GM19023 (cell line): ENCODE results near the gene ZNF684.
"Not testable (repeated sequence)": the region's sequence is repeated elsewhere in the genome, so short reads cannot be mapped to it uniquely, and the experiment has no call there.

ENCODE experiments used
- ATAC-seq: cut with Tn5 transposase; IDR thresholded peaks from one replicate; pipeline ENCODE4 v1.9.1; 2021; ENCODE audit warnings: mild to moderate bottlenecking, moderate library complexity; ENCODE audit not compliant: unreplicated experiment

ZNF684 gene

DNA sequence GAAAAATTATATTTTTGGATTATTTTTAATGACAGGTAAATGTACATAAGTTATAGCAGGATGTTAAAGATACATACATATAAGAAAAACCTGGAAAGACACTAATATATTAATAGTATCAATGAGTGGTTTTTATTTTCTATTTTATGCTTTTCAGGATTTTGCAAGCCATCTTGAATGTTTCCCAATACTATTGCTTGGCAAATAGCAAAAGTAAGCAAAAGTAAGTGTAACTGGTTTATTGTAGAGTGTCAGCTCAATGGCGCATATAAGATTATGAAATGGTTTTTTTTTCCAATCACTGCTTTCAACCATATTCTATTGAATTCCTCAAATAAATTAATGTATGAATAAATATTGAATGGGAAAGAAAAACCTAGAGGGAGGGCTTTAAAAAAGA lies 36.4 kb downstream of the ZNF684 start:
- no peak for ATAC-seq

- not testable (repeated sequence) for ATAC-seq
These were observed 43.4 kb downstream of the ZNF684 start for GRCh38 chr1:40574805-40575204.

DNA sequence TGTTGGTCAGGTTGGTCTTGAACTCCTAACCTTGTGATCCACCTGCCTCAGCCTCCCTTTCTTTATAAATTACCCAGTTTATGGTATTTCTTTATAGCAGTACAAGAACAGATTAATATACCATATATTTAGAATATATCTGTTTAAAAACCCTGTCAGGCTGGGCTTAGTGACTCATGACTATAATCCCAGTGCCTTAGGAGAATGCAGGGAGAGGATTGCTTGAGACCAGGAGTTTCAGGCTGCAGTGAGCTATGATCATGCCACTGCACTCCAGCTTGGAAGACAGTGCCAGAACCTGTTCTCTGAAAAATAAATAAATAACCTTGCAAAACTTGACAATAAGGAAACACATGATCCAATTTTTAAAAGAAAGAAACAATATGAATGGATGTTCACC lies 43.9 kb downstream of the ZNF684 start:
- ATAC-seq = no peak

DNA sequence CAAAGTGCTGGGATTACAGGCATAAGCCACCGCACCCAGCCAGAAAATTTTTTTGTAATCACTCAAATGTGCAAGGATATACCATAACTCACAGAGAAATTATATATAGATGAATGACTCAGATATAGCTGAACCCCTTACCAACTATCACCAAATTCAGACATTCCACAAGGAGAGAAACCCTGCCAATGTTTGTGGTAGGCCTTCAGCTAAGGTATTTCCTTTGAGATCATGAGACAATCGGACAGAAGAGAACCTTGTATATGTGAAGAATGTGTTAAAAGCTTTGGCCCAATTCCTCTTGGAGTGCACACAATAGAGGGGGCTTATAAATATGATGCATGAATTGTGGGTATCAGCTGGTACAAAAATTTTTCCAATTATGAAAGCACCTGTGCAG lies 50.7 kb downstream of the ZNF684 start:
- no peak for ATAC-seq

DNA sequence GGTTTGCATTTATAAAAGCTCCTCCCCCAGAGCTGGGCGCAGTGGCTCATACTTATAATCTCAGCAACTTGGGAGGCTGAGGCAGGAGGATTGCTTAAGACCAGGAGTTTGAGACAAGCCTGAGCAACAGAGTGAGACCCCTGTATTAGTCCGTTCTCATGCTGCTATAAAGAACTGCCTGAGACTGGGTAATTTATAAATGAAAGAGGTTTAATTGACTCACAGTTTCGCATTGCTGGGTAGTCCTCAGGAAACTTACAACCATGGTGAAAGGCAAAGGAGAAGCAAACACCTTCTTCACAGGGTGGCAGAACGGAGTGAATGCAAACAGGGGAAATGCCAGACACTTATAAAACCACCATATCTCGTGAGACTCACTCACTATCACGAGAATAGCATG lies 52.5 kb downstream of the ZNF684 start:
- ATAC-seq = no peak

DNA sequence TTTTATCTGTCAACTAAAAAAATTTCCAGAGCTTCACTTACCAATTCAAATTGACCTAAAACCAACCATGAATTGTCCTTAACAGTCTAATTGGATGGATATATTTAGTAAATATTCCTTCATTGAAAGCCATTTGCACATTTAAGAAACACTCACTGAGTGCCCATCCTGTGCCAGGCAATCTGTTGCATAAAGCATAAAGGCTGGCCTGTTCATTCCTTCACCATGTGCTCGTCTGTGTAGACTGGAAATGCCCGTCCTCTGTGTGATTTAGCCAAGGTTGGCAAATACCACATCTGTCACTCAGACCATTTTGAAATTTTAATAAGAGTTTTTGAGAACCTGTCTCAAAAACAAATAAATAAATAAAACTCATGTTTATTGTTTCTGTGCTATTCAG lies 57.1 kb downstream of the ZNF684 start:
- ATAC-seq = no peak

- no peak for ATAC-seq
These were observed 60.8 kb downstream of the ZNF684 start for GRCh38 chr1:40592107-40592803.

DNA sequence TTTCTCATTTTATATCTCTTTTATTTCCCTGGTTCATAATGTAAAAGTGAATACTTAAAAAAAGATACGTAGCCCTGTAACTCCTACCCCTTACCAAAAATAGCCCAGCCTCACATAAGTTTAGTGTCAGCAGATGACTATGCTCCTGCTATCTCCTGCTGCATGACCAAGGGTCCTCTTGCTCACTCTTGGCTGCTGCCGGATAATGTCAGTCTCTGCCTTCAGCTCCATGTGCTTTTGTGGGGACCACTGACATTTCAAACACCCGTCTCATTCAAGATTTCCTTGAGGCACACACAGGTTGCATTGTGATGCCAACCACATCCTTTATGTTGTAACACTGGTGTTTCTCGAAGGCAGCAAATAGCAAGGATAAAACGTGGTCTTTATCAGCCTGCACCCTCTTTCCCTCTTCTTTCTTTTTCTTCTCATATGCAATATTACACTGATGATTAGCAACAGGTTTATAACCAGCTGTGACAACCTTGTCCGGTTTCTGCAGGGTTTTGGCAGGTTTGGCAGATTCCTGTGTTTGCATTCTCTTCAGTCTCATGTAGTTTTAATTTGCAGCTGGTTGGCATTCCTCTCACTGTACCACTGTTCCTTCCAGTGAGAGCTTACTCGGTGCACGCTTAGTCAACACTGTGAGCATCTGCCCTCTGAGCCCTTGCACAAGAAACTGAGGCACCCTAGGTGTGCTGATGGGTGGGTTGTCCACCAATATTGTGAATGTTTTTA lies 62.2 kb downstream of the ZNF684 start:
- no peak for ATAC-seq

DNA sequence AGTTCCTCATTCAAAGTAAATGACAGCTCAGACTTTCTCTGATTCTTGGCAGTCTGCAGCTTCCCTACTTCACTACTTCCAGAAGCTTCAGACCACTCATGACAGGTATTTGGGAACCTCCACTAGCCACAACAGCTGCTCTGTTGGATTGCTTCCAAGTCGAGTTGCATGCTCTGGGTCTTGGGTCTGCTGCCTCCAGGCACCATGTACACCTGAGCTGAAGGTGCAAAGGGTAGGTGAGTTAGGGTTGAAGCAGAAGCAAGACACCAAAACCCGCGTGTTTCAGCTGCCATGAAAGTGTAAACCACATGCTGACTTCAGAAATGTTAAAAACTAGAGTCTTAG lies 62.7 kb downstream of the ZNF684 start:
- no peak for ATAC-seq

DNA sequence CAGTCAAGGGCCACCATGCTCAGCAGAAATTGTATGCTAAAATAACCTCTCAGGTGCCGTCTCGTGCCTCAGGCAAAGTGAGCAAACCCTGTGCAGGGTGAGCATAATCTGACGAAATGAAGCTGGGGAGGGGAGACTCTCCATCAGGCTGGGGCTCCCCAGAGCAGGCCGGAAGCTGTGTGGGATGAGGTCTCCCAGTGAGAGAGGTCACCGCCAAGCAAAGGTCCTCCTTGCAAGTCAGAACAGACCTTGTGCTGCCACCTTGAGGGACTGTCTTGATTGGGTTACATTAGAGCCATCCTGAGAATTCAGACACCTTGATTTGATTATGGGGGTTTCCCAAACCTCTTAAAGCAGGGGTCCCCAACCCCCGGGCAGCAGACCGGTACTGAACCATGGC lies 64.2 kb downstream of the ZNF684 start:
- ATAC-seq = no peak
